Measurements from ENCODE around the gene ZKSCAN8. TPM values are rescaled to one million over a fixed set of nuclear protein-coding genes. Genes with fewer than 3 reads are reported as not detected.
A peak's percentile ranks its signal among the peaks of the same experiment; 100 is the strongest.

Gene ZKSCAN8
- total RNA-seq, 1 experiment from 2014 or later: 9.0 TPM

DNA sequence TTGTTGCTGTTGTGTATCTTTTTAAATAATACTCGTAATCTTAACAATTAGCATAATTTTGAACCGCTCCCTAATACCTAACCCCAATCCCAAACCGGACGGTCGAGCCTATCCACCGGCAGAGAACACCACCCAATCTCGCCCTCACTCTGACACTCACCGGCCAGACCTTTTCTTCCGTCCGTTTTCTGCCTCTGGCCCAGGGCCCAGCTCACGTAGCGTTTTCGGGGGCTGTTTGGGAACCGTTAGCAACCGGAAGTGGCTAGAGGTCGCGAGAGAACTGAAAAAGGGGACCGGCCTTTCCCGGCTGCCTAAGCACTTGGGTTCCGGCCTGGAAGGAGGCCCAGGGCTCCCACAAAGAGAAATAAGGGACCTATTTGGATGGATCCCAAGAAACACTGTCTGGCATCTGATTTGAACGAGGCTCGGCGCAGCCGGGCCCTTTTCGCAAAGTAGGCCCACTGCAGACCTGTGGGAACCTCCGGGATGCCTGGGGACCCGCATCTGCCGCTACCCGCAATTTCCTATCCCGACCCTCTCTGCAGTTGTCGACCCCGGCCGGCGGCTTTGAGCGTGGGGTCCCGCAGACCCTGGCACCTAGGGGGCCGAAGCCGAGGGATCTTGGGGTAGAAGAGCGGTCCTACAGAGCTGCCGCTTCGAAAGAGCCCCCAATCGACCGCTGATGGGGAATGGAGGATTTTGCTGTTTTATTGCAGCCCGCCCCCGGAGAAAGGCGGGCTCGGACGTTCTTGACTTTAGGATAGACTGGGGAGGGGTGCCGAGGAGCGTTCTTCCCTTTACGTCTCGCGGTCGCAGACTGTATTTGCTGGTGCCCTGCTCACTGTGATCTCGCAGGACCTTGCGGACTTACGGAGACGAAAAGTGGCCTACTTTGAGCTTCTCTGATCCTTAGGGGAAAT is 4.8 kb upstream of the ZKSCAN8 start:
- peak; percentile 96 for DNase-seq (ENCODE audit: low spot score)
- in situ Hi-C loops (cut with HindIII; ENCODE audit: low sequenced_read_pairs): no loop called here

DNA sequence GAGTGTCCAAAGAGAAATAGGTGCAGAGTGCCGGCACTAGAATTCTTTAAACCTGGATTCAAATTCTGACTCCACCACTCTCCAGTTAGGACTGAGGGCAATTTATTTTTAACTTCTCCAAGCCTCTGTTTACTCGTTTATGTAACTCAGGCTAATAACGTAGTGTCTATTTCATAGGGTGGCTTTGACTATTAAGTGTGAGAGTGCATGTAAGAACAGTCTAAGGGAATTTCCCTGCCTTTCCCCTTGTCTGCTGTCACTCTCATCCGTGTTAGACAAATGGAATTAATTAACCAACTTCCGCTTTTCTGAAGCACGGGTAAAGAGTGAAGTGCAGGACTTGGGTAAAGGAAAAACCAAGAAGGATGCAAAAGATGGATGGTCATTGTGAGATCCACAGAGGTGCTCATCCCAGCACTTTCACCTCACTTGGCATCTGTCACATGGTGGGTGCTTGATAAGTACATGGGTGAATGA is 4.1 kb upstream of the ZKSCAN8 start:
- DNase-seq (ENCODE audit: low spot score): no peak
- in situ Hi-C loops (cut with HindIII; ENCODE audit: low sequenced_read_pairs): no loop called here

DNA sequence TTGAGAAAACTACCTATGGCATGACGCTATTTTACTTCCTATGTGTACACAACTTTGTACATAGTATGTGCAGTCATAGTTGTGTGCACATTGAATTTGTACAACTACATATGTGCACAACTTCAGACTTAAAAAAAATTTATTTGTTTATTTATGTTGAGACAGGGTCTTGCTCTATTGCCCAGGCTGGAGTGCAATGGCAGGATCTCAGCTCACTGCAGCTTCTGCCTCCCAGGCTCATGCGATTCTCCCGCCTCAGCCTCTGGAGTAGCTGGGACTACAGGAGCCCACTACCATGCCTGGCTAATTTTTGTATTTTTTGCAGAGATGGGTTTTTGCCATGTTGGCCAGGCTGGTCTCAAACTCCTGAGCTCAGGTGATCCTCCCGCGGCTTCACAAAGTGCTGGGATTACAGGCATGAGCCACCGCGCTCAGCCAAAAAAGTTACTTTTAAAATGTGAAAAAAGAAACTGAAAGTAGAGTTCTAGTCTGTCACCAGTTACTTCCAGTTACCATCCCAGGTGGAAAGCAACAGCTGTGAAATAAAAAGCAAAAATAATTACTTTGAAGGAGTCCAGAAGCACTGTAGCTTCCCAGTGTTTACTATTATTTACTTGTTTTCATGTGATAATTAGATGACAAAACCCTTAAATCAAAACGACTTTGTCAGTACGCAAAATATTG is 1.7 kb upstream of the ZKSCAN8 start:
- in situ Hi-C loops (cut with HindIII; ENCODE audit: low sequenced_read_pairs): no loop called here
- no peak for DNase-seq (ENCODE audit: low spot score)

DNA sequence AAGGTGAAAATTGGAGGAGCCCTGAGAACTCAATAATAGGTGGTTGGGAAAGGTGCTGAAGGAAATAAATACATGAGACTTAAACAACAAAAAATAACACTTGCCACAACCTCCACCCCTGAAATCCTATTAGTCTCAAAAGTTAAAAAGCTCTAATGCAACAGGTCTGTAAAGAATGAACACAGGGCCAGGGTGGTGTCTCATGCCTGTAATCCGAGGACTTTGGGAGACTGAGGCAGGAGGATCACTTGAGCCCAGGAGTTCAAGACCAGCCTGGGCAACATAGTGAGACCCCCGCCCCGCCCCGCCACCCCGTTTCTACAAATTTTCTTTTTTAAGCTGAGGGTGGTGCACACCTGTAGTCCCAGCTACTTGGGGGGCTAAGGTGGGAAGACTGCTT is 1.1 kb upstream of the ZKSCAN8 start:
- in situ Hi-C loops (cut with HindIII; ENCODE audit: low sequenced_read_pairs): no loop called here
- no peak for DNase-seq (ENCODE audit: low spot score)

DNA sequence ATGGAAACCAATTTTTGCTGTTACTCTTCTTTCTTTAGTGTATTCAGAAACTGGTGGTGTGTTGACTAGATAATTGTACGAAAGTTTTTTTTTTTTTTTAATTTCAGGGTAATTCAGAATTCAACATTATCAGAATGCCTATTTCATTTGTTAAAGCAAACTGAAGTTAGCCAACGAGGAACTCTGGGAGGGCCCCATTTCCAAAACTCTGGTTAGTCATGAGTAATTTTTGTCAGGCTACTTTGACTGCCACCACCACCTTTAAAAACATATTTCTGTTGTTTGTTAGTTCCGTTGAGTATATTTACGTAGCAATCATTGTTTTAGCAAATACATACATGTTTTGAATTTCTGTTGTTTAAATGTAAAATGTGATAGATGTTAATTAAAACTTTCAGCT is 763 bp downstream of the ZKSCAN8 start:
- no peak for DNase-seq (ENCODE audit: low spot score)
- in situ Hi-C loops (cut with HindIII; ENCODE audit: low sequenced_read_pairs): no loop called here

DNA sequence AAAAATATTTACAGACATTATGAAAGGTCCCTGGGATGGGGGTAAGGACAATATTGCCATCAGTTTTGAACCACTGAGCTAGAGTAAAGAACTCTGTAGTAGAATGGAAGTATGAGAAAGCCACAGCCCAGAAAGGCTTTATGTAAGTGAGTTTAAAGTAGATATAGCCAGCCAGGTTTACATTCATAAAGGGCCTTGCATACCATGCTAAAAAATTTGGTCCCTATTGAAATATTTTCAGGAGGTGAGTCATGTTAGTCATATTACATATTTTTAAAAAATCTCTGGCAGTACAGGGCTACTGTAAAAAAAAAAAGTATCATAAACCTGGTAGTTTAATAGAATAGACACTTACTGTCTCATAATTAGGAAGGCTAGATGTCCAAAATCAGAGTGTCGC is 3.5 kb downstream of the ZKSCAN8 start:
- no peak for DNase-seq (ENCODE audit: low spot score)
- in situ Hi-C loops (cut with HindIII; ENCODE audit: low sequenced_read_pairs): no loop called here

DNA sequence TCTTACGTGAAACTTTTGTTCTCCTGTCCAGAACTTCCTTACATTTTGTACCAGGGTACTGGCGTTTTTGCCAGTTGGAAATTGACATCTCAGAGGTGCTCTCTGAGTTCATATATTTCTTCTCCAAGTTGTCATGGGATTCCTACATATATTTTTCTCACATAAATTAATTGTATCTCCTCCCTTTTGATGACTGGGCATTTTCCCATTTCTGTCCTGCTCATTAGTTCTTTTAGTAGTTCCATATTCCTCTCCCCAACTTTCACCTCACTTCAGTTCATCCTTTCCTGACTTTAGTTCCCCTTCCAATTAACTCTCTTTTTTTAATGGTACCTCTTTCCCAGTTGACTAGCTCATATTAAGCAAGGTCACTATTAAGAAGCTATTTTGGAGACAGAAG is 10.8 kb downstream of the ZKSCAN8 start:
- no peak for DNase-seq (ENCODE audit: low spot score)
- in situ Hi-C loops (cut with HindIII; ENCODE audit: low sequenced_read_pairs): no loop called here

DNA sequence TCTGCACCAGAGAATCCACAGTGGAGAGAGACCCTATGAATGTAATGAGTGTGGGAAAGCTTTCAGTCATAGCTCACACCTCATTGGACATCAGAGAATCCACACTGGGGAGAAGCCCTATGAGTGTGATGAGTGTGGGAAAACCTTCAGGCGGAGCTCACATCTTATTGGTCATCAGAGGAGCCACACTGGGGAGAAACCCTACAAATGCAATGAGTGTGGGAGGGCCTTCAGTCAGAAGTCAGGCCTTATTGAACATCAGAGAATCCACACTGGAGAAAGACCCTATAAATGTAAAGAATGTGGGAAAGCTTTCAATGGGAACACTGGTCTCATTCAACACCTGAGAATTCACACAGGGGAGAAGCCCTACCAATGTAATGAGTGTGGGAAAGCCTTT is 11.9 kb downstream of the ZKSCAN8 start:
- DNase-seq (ENCODE audit: low spot score): no peak
- in situ Hi-C loops (cut with HindIII; ENCODE audit: low sequenced_read_pairs): no loop called here

DNA sequence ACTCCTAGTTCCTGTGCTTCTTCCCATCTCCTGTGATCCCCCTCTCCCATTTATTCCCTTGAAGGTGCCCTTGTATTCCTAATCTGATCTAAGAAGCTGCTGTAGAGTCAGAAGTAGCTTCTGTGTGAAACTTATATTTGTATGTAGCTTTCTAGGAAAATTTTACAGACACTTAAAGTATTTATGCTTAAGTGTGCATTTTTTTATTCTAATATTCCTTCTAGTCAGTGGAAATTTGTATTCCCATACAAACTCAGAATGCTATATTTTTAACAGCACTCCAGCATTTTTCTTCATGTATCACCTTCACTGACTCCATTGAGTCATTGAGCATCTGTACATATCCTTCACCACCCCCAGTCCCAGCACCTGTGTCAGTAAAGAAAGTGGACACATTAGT is 12.7 kb downstream of the ZKSCAN8 start:
- DNase-seq (ENCODE audit: low spot score): no peak
- in situ Hi-C loops (cut with HindIII; ENCODE audit: low sequenced_read_pairs): no loop called here

DNA sequence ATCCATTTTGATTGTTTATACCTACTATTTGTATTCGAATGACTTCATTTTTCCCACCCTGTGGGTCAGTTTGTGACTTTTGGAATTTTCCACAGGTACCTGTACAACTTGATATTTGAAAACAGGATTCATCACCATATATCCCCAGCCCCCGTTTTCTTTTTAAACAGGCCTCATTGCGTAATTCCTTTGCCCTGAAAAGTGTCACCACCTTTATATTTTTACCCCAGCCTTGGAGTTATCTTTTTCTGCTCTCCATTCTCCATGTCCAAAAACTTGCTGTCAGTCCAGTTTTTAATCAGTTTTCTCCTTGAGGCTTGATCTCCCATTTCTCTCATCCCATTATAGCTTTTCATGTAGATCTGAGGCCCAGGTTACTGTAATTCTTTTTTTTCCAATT is 16.6 kb downstream of the ZKSCAN8 start:
- in situ Hi-C loops (cut with HindIII; ENCODE audit: low sequenced_read_pairs): no loop called here
- DNase-seq (ENCODE audit: low spot score): no peak

DNA sequence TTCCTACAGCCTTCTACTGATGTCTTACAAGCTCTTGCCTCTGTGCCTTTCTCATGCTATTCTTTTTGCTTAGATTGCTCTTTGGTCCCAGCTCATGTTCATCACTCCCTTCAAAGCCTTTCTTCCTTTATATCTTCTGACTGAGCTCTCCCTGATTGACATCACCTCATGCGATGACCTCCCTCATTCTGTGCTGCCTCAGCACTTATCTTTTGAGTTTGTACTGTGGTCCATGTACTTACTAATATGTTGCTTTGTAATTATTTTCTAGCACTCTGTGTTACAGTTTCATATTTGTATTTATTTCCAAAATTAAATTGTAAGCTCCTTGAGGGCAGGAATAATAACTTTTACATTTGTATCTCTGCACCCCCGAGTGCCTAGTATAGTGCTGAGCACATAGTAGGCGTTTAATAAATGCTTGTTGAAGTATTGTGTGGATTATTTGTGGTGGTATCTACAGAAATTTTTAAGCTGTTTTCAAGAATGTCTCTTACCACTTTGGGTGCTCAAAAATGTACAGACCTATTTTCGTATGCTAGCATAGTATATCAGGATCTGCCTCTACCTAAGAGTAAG is 17.4 kb downstream of the ZKSCAN8 start:
- no peak for DNase-seq (ENCODE audit: low spot score)
- in situ Hi-C loops (cut with HindIII; ENCODE audit: low sequenced_read_pairs): no loop called here

DNA sequence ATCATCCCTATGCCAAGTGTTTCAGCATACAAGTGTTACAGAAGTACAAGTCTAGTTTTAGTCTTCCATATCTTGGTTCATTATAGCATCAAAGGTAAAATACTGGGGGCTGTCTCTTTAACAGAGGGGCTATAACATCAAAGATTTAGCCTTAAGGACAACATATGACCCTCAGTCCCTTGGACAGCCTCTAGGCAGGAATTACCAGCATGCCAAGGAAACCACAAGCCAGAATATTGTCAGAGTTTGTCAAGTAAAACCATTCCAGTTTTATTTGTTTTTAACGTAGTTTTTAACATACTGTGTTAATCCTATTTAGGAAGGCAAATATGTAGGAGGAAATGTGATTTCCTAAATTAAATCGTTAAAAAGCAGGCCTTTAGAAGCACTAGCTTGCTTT is 18.6 kb downstream of the ZKSCAN8 start:
- in situ Hi-C loops (cut with HindIII; ENCODE audit: low sequenced_read_pairs): no loop called here
- DNase-seq (ENCODE audit: low spot score): no peak

DNA sequence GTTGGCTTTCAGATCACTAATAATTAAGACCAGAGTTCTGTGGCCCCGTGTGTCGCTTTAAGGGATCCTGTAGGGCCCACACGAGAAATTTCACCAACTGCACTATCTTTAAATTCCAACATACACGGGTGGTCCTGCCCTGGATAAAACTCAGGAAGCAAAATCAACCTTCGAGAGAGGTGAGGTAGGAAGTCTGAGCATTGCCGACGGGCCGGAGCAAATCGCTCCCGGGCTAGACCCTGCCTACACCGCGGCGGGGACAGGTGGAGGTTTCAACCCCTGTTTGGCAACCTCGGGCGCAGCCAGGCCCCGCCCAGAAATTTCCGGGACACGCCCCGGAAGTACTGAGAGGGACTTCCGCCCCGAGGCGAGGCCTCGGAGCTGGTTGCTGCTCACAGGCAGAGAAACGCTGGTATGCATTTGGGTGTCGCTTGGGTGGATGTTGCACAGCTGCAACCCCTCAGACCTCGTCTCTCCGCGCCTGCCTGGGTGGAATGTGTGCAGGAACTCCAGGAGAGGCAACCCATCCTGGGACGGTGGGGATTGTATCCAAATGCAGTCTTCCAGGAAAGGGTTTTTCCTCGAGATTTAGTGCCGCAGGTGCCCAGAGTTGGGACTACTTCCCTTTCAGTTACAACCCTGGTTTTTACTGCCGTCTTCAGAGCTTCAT is 19.9 kb downstream of the ZKSCAN8 start:
- in situ Hi-C loops (cut with HindIII; ENCODE audit: low sequenced_read_pairs): no loop called here
- peak; percentile 79 for DNase-seq (ENCODE audit: low spot score)

DNA sequence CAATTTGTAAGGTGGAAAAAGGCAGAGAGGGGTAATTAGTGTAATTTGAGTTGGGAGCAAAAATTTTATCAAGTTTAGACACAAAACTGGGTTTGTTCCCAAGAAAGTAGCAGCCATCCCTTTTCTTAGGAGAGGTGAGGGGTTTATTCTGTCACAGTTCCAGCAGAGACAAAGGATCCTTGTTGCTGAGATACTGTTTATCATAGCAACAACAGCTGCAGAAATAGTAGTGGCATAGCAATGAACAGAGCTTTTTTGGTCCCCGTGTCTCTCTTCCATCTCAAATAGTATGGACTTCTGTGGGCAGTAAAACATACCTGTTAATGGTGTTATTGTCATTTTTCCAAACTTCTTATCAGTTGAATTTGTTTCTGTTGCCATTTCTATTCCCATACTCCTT is 23.9 kb downstream of the ZKSCAN8 start:
- no peak for DNase-seq (ENCODE audit: low spot score)
- in situ Hi-C loops (cut with HindIII; ENCODE audit: low sequenced_read_pairs): no loop called here

DNA sequence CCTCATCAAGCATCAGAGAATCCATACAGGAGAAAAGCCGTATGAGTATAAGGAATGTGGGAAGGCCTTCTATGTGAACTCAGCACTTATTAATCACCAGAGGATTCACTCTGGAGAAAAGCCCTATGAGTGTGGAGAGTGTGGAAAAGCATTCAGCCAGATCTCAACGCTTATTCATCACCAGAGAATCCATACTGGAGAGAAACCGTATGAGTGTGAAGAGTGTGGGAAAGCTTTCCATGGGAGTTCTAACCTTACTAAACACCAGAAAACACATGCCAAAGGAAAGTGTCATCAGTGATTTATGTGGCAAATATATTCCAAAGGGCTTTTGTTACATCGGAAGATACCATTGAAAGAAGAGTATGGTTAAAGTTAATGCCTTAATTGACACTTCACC is 25.4 kb downstream of the ZKSCAN8 start:
- in situ Hi-C loops (cut with HindIII; ENCODE audit: low sequenced_read_pairs): no loop called here
- DNase-seq (ENCODE audit: low spot score): no peak

DNA sequence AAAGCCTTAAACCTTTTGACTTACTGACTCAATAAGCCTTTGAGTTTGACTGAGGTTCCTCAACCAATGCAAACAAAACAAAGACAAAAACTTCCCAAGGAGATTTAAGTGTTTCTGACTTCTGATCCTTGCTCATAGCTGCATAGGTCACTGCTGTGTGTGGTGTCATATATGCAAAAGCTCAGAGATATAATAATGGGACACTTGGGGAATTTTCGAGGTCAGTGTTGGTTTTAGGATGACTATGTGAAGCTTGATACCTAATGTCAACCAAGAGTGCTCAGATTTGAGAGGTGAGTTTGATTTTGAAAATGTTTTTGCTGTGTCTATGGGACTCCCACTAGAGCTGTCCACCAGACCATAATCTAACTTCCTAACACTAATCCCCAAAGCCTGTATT is 26.2 kb downstream of the ZKSCAN8 start:
- DNase-seq (ENCODE audit: low spot score): no peak
- in situ Hi-C loops (cut with HindIII; ENCODE audit: low sequenced_read_pairs): no loop called here

DNA sequence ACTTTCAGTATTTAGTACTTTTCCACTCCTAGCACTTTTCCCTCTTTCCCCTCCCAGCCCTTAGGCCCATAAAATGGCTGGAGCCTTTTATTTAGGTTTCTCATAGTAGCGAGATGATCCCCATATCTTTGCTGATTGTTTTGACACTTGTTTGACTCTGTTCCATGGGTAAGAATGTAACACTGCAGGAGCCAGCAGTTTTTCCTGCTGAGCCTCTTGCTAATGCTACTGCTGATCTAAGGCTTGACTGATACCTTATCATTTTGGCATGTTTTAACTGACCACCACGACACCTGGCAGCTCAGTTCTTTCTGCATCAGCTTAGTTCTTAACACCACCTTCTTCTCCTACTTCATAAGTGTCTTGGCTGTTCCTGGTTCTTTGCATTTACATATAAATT is 29.6 kb downstream of the ZKSCAN8 start:
- in situ Hi-C loops (cut with HindIII; ENCODE audit: low sequenced_read_pairs): no loop called here
- no peak for DNase-seq (ENCODE audit: low spot score)

DNA sequence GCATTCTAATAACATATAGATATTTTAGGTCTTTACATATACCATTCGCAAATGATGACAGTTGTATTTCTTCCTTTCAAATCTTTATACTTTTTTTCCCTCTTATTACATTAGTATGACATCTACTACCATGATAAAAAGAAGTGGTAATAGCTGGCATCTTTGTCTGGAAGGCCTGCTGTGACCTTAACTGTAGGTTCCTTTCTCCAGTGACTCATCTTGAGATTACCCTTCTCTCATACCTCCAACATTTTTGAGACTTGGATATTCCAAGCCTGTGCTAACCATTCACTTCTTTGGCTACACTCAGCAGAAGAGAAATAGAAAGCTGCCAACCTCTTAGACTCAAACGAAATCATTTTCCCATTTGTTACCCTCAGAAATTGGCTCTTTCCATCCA is 30.3 kb downstream of the ZKSCAN8 start:
- in situ Hi-C loops (cut with HindIII; ENCODE audit: low sequenced_read_pairs): no loop called here
- no peak for DNase-seq (ENCODE audit: low spot score)

DNA sequence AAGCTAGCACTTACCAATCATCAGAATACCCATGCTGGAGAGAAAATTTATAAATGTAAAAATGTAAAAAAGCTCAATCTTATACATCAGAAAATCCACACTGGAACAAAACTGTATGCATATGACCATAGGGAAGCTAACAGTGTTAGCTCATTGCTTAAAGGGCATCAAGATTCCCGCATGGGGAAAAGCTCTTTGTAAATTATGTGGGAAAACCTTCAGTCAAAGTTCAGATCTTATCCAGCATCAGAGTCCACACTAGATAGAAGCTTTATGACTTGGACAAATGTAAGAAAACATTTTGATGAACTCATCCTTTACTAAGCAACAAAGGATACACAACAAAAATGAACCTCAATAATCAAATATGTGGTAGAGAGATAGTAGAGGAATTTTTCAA is 34.7 kb downstream of the ZKSCAN8 start:
- no peak for DNase-seq (ENCODE audit: low spot score)
- in situ Hi-C loops (cut with HindIII; ENCODE audit: low sequenced_read_pairs): no loop called here

DNA sequence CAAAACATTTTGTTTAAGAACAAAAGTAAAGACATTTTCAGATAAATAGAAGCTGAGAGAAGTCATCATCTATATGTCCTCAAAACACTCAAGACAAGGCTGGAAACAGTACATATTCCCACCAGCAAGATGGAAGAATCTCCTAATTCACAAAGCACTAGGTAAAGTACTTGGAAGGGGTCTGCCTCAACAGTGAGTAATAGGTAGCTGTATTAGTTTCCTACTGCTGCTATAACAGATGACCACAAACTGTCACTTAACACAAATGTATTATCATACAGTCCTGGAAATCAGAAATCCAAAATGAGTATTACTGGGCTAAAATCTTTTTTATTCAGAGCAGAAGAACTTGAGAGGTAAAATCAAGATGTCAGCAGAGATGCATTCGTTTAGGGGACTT is 40.6 kb downstream of the ZKSCAN8 start:
- DNase-seq (ENCODE audit: low spot score): no peak
- in situ Hi-C loops (cut with HindIII; ENCODE audit: low sequenced_read_pairs): no loop called here
